KMS-11 (cell line): ENCODE data around the gene RGS5.

Experiments
- H2AFZ ChIP-seq: fragments of 200-600 bp; sonication (generic); 2 replicates; pipeline ENCODE4 v1.6.1; 2016; ENCODE audit warnings: antibody characterized with exemption, mixed run types, low read depth
- H3K27ac ChIP-seq: fragments of 200-600 bp; sonication (generic); 2 replicates; pipeline ENCODE4 v1.6.1; 2016; ENCODE audit warnings: mild to moderate bottlenecking, mixed run types
- H3K27me3 ChIP-seq: fragments of 200-600 bp; sonication (generic); 2 replicates; pipeline ENCODE4 v1.6.1; 2017; ENCODE audit warnings: mild to moderate bottlenecking, low read depth, mixed run types, moderate library complexity; ENCODE audit not compliant: insufficient read depth
- H3K36me3 ChIP-seq: fragments of 200-600 bp; sonication (generic); 2 replicates; pipeline ENCODE4 v1.6.1; 2017; ENCODE audit warnings: mild to moderate bottlenecking, mixed run types; ENCODE audit not compliant: insufficient read depth
- H3K4me1 ChIP-seq: fragments of 200-600 bp; sonication (generic); 2 replicates; pipeline ENCODE4 v1.6.1; 2016; ENCODE audit warnings: mild to moderate bottlenecking, low read depth, mixed run types; ENCODE audit not compliant: poor library complexity, severe bottlenecking
- H3K4me2 ChIP-seq: fragments of 200-600 bp; sonication (generic); 2 replicates; pipeline ENCODE4 v1.7.0; 2016; ENCODE audit warnings: mild to moderate bottlenecking, mixed run types
- H3K4me3 ChIP-seq: fragments of 200-600 bp; sonication (generic); IDR thresholded peaks from 2 replicates; pipeline ENCODE4 v1.6.1; 2017; ENCODE audit warnings: low read depth, low read length, mixed read lengths; ENCODE audit not compliant: insufficient read depth
- H3K79me2 ChIP-seq: fragments of 200-600 bp; sonication (generic); 2 replicates; pipeline ENCODE4 v1.6.1; 2016; ENCODE audit warnings: low read depth, mixed run types; ENCODE audit not compliant: insufficient read depth
- H3K9ac ChIP-seq: fragments of 200-600 bp; sonication (generic); 2 replicates; pipeline ENCODE4 v1.6.1; 2016; ENCODE audit warnings: mild to moderate bottlenecking, mixed run types
- H4K20me1 ChIP-seq: fragments of 200-600 bp; sonication (generic); 2 replicates; pipeline ENCODE4 v1.6.1; 2016; ENCODE audit warnings: mild to moderate bottlenecking, mixed run types; ENCODE audit not compliant: insufficient read depth
- TF ChIP-seq, protein P1 (sequence below): fragments of 200-600 bp; sonication (generic); conservative IDR thresholded peaks from 2 replicates; pipeline ENCODE4 v1.6.1; 2017; ENCODE audit warnings: low read depth, mild to moderate bottlenecking, antibody characterized with exemption, low read length, moderate library complexity, mixed read lengths

RGS5 gene

DNA sequence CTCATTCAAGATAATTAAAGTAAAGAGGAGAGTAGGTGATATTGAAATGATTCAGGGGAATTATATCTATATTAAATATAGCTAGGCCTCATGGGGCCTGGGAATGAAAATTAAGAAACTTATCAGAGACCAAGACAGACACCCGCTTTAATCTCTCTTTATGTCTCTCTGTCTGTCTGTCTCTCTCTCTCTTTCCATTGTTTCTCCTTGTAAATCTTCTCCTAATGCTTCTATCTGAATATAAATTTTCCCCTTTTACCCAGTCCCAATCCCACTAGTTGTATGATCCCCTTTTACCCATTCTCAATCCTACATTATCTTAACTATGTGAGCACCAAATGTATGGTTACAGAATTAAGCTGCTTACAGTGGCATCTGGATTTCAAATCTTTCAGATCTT, 61.2 kb downstream of the RGS5 start:
- H3K4me1 ChIP-seq = no peaks in the 10 kb centered on the region
- no peak overlapping the region for H3K4me3 ChIP-seq
- no peak overlapping the region for H3K9ac ChIP-seq
- TF ChIP-seq, protein P1, sequence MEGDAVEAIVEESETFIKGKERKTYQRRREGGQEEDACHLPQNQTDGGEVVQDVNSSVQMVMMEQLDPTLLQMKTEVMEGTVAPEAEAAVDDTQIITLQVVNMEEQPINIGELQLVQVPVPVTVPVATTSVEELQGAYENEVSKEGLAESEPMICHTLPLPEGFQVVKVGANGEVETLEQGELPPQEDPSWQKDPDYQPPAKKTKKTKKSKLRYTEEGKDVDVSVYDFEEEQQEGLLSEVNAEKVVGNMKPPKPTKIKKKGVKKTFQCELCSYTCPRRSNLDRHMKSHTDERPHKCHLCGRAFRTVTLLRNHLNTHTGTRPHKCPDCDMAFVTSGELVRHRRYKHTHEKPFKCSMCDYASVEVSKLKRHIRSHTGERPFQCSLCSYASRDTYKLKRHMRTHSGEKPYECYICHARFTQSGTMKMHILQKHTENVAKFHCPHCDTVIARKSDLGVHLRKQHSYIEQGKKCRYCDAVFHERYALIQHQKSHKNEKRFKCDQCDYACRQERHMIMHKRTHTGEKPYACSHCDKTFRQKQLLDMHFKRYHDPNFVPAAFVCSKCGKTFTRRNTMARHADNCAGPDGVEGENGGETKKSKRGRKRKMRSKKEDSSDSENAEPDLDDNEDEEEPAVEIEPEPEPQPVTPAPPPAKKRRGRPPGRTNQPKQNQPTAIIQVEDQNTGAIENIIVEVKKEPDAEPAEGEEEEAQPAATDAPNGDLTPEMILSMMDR = no peak
- H3K4me2 ChIP-seq = no peak overlapping the region
- H4K20me1 ChIP-seq = no peaks in the 10 kb centered on the region
- H2AFZ ChIP-seq = no peak overlapping the region
- no peaks in the 10 kb centered on the region for H3K27me3 ChIP-seq
- H3K27ac ChIP-seq = no peak overlapping the region
- H3K36me3 ChIP-seq = no peaks in the 10 kb centered on the region
- H3K79me2 ChIP-seq = no peaks in the 10 kb centered on the region

- H2AFZ ChIP-seq = no peak overlapping the region
- H3K27ac ChIP-seq = no peak overlapping the region
- H3K4me1 ChIP-seq = no peaks in the 10 kb centered on the region
- H4K20me1 ChIP-seq = no peaks in the 10 kb centered on the region
- no peaks in the 10 kb centered on the region for H3K27me3 ChIP-seq
- H3K79me2 ChIP-seq = no peaks in the 10 kb centered on the region
- TF ChIP-seq, protein P1 = no peak
- H3K36me3 ChIP-seq = no peaks in the 10 kb centered on the region
- no peak overlapping the region for H3K4me3 ChIP-seq
- no peak overlapping the region for H3K4me2 ChIP-seq
- H3K9ac ChIP-seq = no peak overlapping the region
These were observed 65.0 kb downstream of the RGS5 start for GRCh38 chr1:163137556-163138265.

DNA sequence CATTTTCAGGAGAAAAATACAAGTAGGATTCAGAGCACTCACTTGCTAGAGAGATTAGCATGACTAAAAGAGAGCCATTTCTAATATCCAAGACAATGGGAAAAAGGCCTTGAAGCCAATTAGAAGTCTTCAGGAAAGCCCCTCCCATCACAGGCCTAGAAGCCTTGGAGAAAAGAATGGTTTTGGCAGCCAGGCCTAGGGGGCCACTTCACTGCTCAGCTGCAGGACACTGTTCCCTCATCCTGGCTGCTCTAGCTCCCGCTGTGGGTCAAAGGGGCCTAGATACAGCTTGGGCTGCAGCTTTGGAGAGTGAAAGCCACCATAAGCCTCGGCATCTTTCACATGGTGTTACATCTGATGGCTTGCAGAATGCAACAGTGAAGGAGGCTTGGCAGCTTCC, 70.7 kb downstream of the RGS5 start:
- H3K79me2 ChIP-seq = no peaks in the 10 kb centered on the region
- no peaks in the 10 kb centered on the region for H3K4me1 ChIP-seq
- H3K27ac ChIP-seq = no peak overlapping the region
- TF ChIP-seq, protein P1 = no peak
- H2AFZ ChIP-seq = no peak overlapping the region
- no peaks in the 10 kb centered on the region for H4K20me1 ChIP-seq
- H3K27me3 ChIP-seq = no peaks in the 10 kb centered on the region
- no peak overlapping the region for H3K9ac ChIP-seq
- H3K36me3 ChIP-seq = no peaks in the 10 kb centered on the region
- H3K4me2 ChIP-seq = no peak overlapping the region
- no peak overlapping the region for H3K4me3 ChIP-seq

DNA sequence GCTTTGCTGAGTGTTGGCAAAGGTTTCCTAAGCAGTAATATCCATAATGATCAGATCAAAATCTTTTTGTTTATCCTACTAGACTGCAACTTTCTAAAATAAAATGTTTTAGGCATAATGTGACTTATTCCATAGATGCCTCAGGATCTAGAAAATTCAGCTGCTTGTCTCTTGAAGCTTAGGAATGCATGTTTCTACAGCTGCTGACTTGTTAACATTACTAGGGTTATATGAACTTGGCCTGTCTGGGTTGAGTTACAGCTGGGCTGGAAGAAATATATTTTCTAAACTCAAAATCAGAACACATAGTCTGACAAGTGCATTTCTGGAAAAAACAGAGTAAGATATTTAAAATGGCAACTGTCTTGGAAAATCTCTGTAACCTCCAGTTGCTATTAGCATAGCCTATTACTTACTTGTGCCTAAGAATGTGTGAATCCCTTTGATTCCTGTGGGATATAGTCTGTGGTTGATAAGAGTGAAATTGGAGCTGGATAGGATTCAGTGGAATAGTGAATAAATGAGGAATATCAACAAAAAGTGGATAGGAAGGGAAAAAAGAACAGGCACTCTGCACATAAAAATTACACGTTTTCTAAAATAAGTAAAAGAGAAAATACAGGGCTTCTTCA, 72.4 kb downstream of the RGS5 start:
- Histone ChIP-seq H2AFZ (no peak overlapping the region), H3K27me3 (no peaks in the 10 kb centered on the region), H3K9ac (no peak overlapping the region), H3K4me1 (no peaks in the 10 kb centered on the region), H3K79me2 (no peaks in the 10 kb centered on the region), H3K4me3 (no peak overlapping the region), H3K4me2 (no peak overlapping the region), H3K36me3 (no peaks in the 10 kb centered on the region), H3K27ac (no peak overlapping the region), H4K20me1 (no peaks in the 10 kb centered on the region)
- TF ChIP-seq, protein P1 = no peak
